PC-9 (cell line): Measurements from ENCODE around the gene INHBE. TPM values are rescaled to one million over a fixed set of nuclear protein-coding genes. Genes with fewer than 3 reads are reported as not detected.

Source experiments
- BruUV-seq: library from RNA; stranded (reverse); fragments of 400-500 nt; replicated peaks from 2 replicates; lab custom pipeline; 2021; lab: Mats Ljungman, UMichigan
- CTCF ChIA-PET: fragments of 300-600 bp; sonication (Branson Sonifier 250); formaldehyde crosslinking; loops from one replicate; lab custom pipeline; 2022; ENCODE audit warnings: antibody characterized with exemption; lab: Charles Lee
- POLR2A ChIA-PET: fragments of 300-600 bp; sonication (Branson Sonifier 250); formaldehyde crosslinking; loops from one replicate; lab custom pipeline; 2022; ENCODE audit warnings: antibody characterized with exemption; ENCODE audit not compliant: unreplicated experiment; lab: Charles Lee
- DNase-seq, 2 experiments: peaks; one replicate each; pipeline versions ENCODE4 v3.0.0 to v3.0.0-alpha.2; 2015 to 2022; ENCODE audit warnings: mixed read lengths in 1 of 2
- H2AFZ ChIP-seq: fragments of 200-600 bp; sonication (generic); 2 replicates; pipeline ENCODE4 v1.8.1; 2017; ENCODE audit warnings: antibody characterized with exemption
- H3F3A ChIP-seq: fragments of 200-600 bp; sonication (generic); 2 replicates; pipeline ENCODE4 v1.8.1; 2017; ENCODE audit warnings: antibody characterized with exemption, mild to moderate bottlenecking, low read depth; ENCODE audit not compliant: insufficient read depth
- H3K27ac ChIP-seq: fragments of 200-600 bp; sonication (generic); 2 replicates; pipeline ENCODE4 v1.6.1; 2016; ENCODE audit warnings: mixed run types
- H3K27me3 ChIP-seq: fragments of 200-600 bp; sonication (generic); 2 replicates; pipeline ENCODE4 v1.6.1; 2016; ENCODE audit warnings: low read depth, mixed run types; ENCODE audit not compliant: insufficient read depth
- H3K36me3 ChIP-seq: fragments of 200-600 bp; sonication (generic); 2 replicates; pipeline ENCODE4 v1.6.1; 2016; ENCODE audit warnings: low read depth, mixed run types
- H3K4me1 ChIP-seq: fragments of 200-600 bp; sonication (generic); replicated peaks from 2 replicates; pipeline ENCODE4 v1.6.1; 2016; ENCODE audit warnings: mixed run types; ENCODE audit not compliant: insufficient read depth
- H3K4me2 ChIP-seq: fragments of 200-600 bp; sonication (generic); 2 replicates; pipeline ENCODE4 v1.6.1; 2017; ENCODE audit warnings: mixed run types
- H3K4me3 ChIP-seq: fragments of 200-600 bp; sonication (generic); 2 replicates; pipeline ENCODE4 v1.6.1; 2016; ENCODE audit warnings: mixed run types
- H3K79me2 ChIP-seq: fragments of 200-600 bp; sonication (generic); 2 replicates; pipeline ENCODE4 v1.6.1; 2017; ENCODE audit warnings: low read depth, mixed run types
- H3K9me2 ChIP-seq: fragments of 200-600 bp; sonication (generic); 2 replicates; pipeline ENCODE4 v1.8.1; 2017; ENCODE audit warnings: mild to moderate bottlenecking; ENCODE audit not compliant: insufficient read depth
- H3K9me3 ChIP-seq: fragments of 200-600 bp; sonication (generic); 2 replicates; pipeline ENCODE4 v1.8.1; 2016; ENCODE audit warnings: low read depth; ENCODE audit not compliant: insufficient read depth
- H4K20me1 ChIP-seq: fragments of 200-600 bp; sonication (generic); 2 replicates; pipeline ENCODE4 v1.8.1; 2017; ENCODE audit not compliant: insufficient read depth
- CTCF ChIP-seq: fragments of 200-600 bp; sonication (generic); conservative IDR thresholded peaks from 2 replicates; pipeline ENCODE4 v1.6.1; 2017; ENCODE audit warnings: mixed run types, antibody characterized with exemption, mild to moderate bottlenecking, moderate library complexity
- EZH2 ChIP-seq: fragments of 200-600 bp; sonication (generic); IDR thresholded peaks from 2 replicates; pipeline ENCODE4 v1.8.0; 2017; ENCODE audit warnings: antibody characterized with exemption, low read depth
- intact Hi-C: fragments of 100-400 bp; cut with micrococcal nuclease; formaldehyde crosslinking; loops from one replicate; pipeline ENCODE4 v1.10.0; 2022; ENCODE audit not compliant: unreplicated experiment
- total RNA-seq: library from RNA; stranded (reverse); gene quantifications from 2 replicates; pipeline ENCODE4 v1.2.3, GENCODE V29; 2021

The INHBE gene
- total RNA-seq, 1 experiment from 2014 or later: 0.90 TPM

GRCh38 chr12:57474862-57475261, 19.8 kb downstream of the INHBE start:
- no peak for DNase-seq
- POLR2A ChIA-PET: interaction anchor here (0.5 to 0.7 kb wide), 2 partner anchors 261 to 329 kb away, joined by 3 read pairs; no protein-coding TSS in a partner anchor
- Histone ChIP-seq H3K36me3 (no peaks in the 10 kb centered on the region), H3K4me3 (no peak overlapping the region), H3F3A (no peaks in the 10 kb centered on the region), H3K9me3 (no peaks in the 10 kb centered on the region), H3K27ac (no peak overlapping the region), H4K20me1 (no peaks in the 10 kb centered on the region), H3K4me1 (no peaks in the 10 kb centered on the region), H3K9me2 (no peaks in the 10 kb centered on the region), H3K79me2 (no peaks in the 10 kb centered on the region), H2AFZ (no peak overlapping the region), H3K27me3 (peaks cover 62% of the 10 kb centered on the region), H3K4me2 (no peak overlapping the region)
- TF ChIP-seq CTCF: no peak
- TF ChIP-seq EZH2: no peak
- CTCF ChIA-PET: interaction anchor here (0.6 to 0.8 kb wide), 2 partner anchors 155 to 1750 kb away, joined by 4 read pairs; no protein-coding TSS in a partner anchor
- intact Hi-C loops: no loop called here
- no TSS peak for BruUV-seq

DNA sequence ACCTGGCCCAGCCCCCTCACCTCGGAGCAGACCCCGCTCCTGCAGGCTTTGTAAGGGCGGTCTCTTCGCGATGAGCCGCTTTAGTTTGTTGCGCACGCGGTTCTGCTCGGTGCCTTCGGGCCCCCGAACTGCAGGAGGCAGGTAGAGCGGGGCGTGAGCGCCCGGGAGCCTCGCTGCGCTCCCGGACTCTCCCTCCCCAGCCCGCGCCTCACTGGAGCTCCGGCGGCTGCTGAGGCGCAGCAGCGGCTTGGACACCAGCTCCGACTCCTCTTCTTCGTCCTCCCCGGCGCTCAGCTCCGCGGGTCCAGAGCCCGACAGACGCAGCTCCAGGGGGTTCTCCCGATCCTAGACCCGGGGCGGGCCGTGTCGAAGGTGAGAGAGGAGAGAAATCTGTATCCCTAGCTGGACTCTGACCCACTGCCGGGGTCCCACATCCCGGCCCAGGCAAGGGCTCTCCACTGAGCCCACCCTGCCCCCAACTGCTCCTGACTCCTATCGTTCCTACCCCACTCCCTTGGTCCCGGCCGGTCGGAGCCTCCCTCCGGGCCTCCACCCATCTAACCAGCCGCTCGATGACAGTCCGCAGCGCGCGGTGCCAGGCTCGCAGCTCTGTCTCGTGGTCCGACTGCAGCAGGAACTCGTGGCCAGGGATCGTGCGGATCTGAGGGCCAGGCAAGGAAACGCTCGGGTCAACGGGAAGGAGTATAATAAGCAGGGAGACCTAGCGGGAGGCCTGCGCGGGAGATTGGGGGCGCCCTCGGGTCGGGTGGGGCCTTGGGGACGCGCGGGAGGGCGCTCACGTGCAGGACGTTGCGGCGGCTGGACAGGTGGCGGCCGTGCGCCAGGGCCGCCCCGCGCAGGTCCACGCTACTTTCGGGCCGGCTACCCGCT, 20.4 kb downstream of the INHBE start:
- Histone ChIP-seq H3K27ac (no peak overlapping the region), H3K4me2 (no peak overlapping the region), H3K9me3 (no peaks in the 10 kb centered on the region), H2AFZ (no peak overlapping the region), H3K27me3 (peaks cover 57% of the 10 kb centered on the region), H3K79me2 (no peaks in the 10 kb centered on the region), H3K4me1 (no peaks in the 10 kb centered on the region), H3F3A (no peaks in the 10 kb centered on the region), H3K9me2 (no peaks in the 10 kb centered on the region), H4K20me1 (no peaks in the 10 kb centered on the region), H3K36me3 (no peaks in the 10 kb centered on the region), H3K4me3 (no peak overlapping the region)
- TF ChIP-seq CTCF (no peak), EZH2 (no peak)
- ChIA-PET POLR2A (interaction anchor here (0.5 to 0.7 kb wide), 2 partner anchors 262 to 328 kb away, joined by 3 read pairs; no protein-coding TSS in a partner anchor), CTCF (interaction anchor here (0.6 to 0.8 kb wide), 2 partner anchors 155 to 1751 kb away, joined by 4 read pairs; no protein-coding TSS in a partner anchor)
- intact Hi-C loops: no loop called here
- no peak for DNase-seq
- BruUV-seq: no TSS peak

DNA sequence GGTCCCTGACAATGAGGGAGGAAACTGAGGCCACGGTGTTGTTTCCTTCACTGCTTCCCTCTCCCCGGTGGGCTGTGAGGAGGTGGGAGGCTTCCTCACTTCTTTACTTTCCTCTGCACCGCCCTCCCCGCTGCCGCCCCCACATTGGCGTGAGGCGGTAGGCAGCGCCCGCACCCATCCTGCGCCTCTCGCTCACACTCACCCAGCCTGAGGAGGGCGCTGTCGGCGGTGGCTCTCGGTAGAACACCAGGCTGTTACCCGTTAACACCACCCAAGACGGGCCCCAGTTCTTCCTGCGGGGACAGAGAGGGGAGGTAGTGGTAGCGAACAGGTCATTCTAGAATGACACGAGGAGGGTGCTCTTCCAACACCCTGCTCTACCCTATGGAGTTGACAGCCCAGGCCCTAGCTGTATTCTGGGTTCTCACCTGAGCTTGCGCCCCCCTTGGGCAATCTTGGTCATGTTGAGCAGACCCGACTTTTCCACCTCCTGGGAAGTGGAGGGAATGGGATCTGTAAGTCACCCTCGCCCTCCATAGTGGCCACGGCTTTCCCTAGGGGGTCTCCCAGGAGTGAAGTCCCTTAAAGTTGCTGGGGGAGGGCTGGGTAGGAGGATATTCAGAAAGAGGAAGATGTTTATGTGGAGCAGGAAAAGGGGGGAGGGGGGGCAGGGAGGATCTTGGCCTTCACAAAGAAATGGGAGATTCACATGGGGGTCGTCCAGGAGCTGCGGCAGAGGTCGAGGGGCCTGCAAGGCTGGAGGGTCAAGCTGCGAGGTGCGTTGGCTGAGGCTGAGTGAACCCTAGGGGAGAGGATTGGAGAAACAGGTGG, 21.3 kb downstream of the INHBE start:
- Histone ChIP-seq H2AFZ (no peak overlapping the region), H3F3A (no peaks in the 10 kb centered on the region), H3K27me3 (peaks cover 57% of the 10 kb centered on the region), H3K4me3 (no peak overlapping the region), H3K4me2 (no peak overlapping the region), H3K9me3 (no peaks in the 10 kb centered on the region), H3K4me1 (no peaks in the 10 kb centered on the region), H3K27ac (no peak overlapping the region), H4K20me1 (no peaks in the 10 kb centered on the region), H3K79me2 (no peaks in the 10 kb centered on the region), H3K36me3 (no peaks in the 10 kb centered on the region), H3K9me2 (no peaks in the 10 kb centered on the region)
- no TSS peak for BruUV-seq
- no peak for TF ChIP-seq EZH2
- no peak for TF ChIP-seq CTCF
- intact Hi-C loops: no loop called here
- CTCF ChIA-PET: no interaction called here
- POLR2A ChIA-PET: no interaction called here
- no peak for DNase-seq
